SK-N-SH (cell line): ENCODE results near the gene PSD2. TPM values are rescaled to one million over a fixed set of nuclear protein-coding genes. Genes with fewer than 3 reads are reported as not detected.

Source experiments
- CTCF ChIA-PET: fragments of 300-600, 350-600 bp; formaldehyde crosslinking; extraction: SDS; loops from one replicate; lab custom pipeline; 2021; lab: Yijun Ruan, JAX
- POLR2A ChIA-PET: fragments of 350-600 bp; sonication (Branson Sonifier 250); formaldehyde crosslinking; extraction: SDS; loops from one replicate; lab custom pipeline; 2020; ENCODE audit warnings: antibody characterized with exemption, inconsistent platforms; lab: Yijun Ruan, JAX
- DNase-seq: peaks from one replicate; pipeline ENCODE4 v3.0.0; 2012
- H2AFZ ChIP-seq: fragments of 200-600 bp; sonication (generic); 2 replicates; pipeline ENCODE4 v1.8.1; 2016; ENCODE audit warnings: antibody characterized with exemption, mild to moderate bottlenecking, low read depth
- H3F3A ChIP-seq: fragments of 200-600 bp; sonication (generic); replicated peaks from 2 replicates; pipeline ENCODE3; 2016; ENCODE audit warnings: antibody characterized with exemption, mild to moderate bottlenecking; ENCODE audit not compliant: insufficient read depth
- H3K27ac ChIP-seq, 2 experiments: fragments of 200-500 bp in 1 of 2; fragments of 200-600 bp in 1 of 2; sonication (Bioruptor generic) in 1 of 2; sonication (generic), shearing (Covaris generic) in 1 of 2; 2 replicates each; pipeline versions ENCODE4 v1.5.1 to v1.6.1; 2014 to 2016; ENCODE audit warnings: low read depth in 2 of 2, inconsistent platforms in 1 of 2, low read length in 1 of 2, mild to moderate bottlenecking in 1 of 2, mixed read lengths in 1 of 2
- H3K27me3 ChIP-seq: fragments of 200-600 bp; sonication (generic), shearing (Covaris generic); 2 replicates; pipeline ENCODE4 v1.6.1; 2016; ENCODE audit warnings: mixed run types; ENCODE audit not compliant: insufficient read depth
- H3K36me3 ChIP-seq, 2 experiments: fragments of 200-500 bp in 1 of 2; fragments of 200-600 bp in 1 of 2; sonication (Bioruptor generic) in 1 of 2; sonication (generic) in 1 of 2; replicated peaks in 1 of 2; 2 replicates each; pipeline versions ENCODE3 to v1.5.1; 2014 to 2016; ENCODE audit warnings: low read length in 1 of 2, mild to moderate bottlenecking in 1 of 2; ENCODE audit not compliant: insufficient read depth in 2 of 2, control insufficient read depth in 1 of 2
- H3K4me1 ChIP-seq, 2 experiments: fragments of 200-500 bp in 1 of 2; fragments of 200-600 bp in 1 of 2; sonication (Bioruptor generic) in 1 of 2; sonication (generic), shearing (Covaris generic) in 1 of 2; 2 replicates each; pipeline versions ENCODE4 v1.5.1 to v1.6.1; 2014 to 2016; ENCODE audit warnings: low read depth in 1 of 2, low read length in 1 of 2, mixed run types in 1 of 2; ENCODE audit not compliant: insufficient read depth in 2 of 2, control insufficient read depth in 1 of 2
- H3K4me2 ChIP-seq: fragments of 200-600 bp; sonication (generic), shearing (Covaris generic); 2 replicates; pipeline ENCODE4 v1.6.1; 2017; ENCODE audit warnings: mixed run types
- H3K4me3 ChIP-seq, 2 experiments: fragments of 200-500 bp in 1 of 2; fragments of 200-600 bp in 1 of 2; sonication (Bioruptor generic) in 1 of 2; sonication (generic), shearing (Covaris generic) in 1 of 2; 2 replicates each; pipeline versions ENCODE4 v1.5.1 to v1.8.1; 2014 to 2016; ENCODE audit warnings: low read depth in 2 of 2, inconsistent platforms in 1 of 2, low read length in 1 of 2, mild to moderate bottlenecking in 1 of 2, mixed read lengths in 1 of 2, moderate library complexity in 1 of 2
- H3K79me2 ChIP-seq: fragments of 200-600 bp; sonication (generic); 2 replicates; pipeline ENCODE4 v1.8.1; 2017; ENCODE audit warnings: mild to moderate bottlenecking; ENCODE audit not compliant: insufficient read depth
- H3K9ac ChIP-seq: fragments of 200-600 bp; sonication (generic); 2 replicates; pipeline ENCODE4 v1.6.1; 2017; ENCODE audit warnings: mixed run types
- H3K9me2 ChIP-seq: fragments of 200-600 bp; sonication (generic); 2 replicates; pipeline ENCODE4 v1.6.1; 2017; ENCODE audit warnings: mixed run types
- H3K9me3 ChIP-seq: fragments of 200-600 bp; sonication (generic); 2 replicates; pipeline ENCODE4 v1.6.1; 2017; ENCODE audit warnings: mixed run types, mild to moderate bottlenecking, moderate library complexity
- H4K20me1 ChIP-seq: fragments of 200-600 bp; sonication (generic); 2 replicates; pipeline ENCODE4 v1.6.1; 2017; ENCODE audit warnings: mild to moderate bottlenecking, mixed run types; ENCODE audit not compliant: insufficient read depth
- CTCF ChIP-seq: fragments of 200-600 bp; sonication (generic); IDR thresholded peaks from 2 replicates; pipeline ENCODE4 v1.6.1; 2017; ENCODE audit warnings: antibody characterized with exemption, mild to moderate bottlenecking, moderate library complexity
- GATA2 ChIP-seq: sonication (generic); formaldehyde crosslinking; IDR thresholded peaks from 2 replicates; pipeline ENCODE4 v1.5.0; 2020; ENCODE audit warnings: mild to moderate bottlenecking, missing genetic modification reagents
- JUND ChIP-seq: IDR thresholded peaks from 2 replicates; pipeline ENCODE4 v1.4.0; 2012
- MXI1 ChIP-seq: IDR thresholded peaks from 2 replicates; pipeline ENCODE4 v1.6.1; 2012; ENCODE audit warnings: mild to moderate bottlenecking, low read depth, low read length, improper control_type of control experiment
- NFIC ChIP-seq: IDR thresholded peaks from 2 replicates; pipeline ENCODE4 v1.4.0; 2012; ENCODE audit warnings: borderline replicate concordance
- RAD21 ChIP-seq: IDR thresholded peaks from 2 replicates; pipeline ENCODE4 v1.6.1; 2012; ENCODE audit warnings: mild to moderate bottlenecking, low read length
- RCOR1 ChIP-seq: fragments of 150-350 bp; IDR thresholded peaks from 2 replicates; pipeline ENCODE4 v1.6.1; 2017; ENCODE audit warnings: antibody characterized with exemption, low read length
- REST ChIP-seq: IDR thresholded peaks from 2 replicates; pipeline ENCODE4 v1.6.1; 2012; ENCODE audit warnings: mild to moderate bottlenecking, low read depth, low read length, moderate library complexity
- RFX5 ChIP-seq: IDR thresholded peaks from 2 replicates; pipeline ENCODE4 v1.6.1; 2012; ENCODE audit warnings: mild to moderate bottlenecking, improper control_type of control experiment, low read length
- RXRA ChIP-seq: IDR thresholded peaks from 2 replicates; pipeline ENCODE4 v1.4.0; 2012; ENCODE audit warnings: low read depth, mild to moderate bottlenecking, borderline replicate concordance
- SIN3A ChIP-seq: IDR thresholded peaks from 2 replicates; pipeline ENCODE4 v1.6.1; 2012; ENCODE audit warnings: low read depth, mild to moderate bottlenecking, low read length, moderate library complexity, borderline replicate concordance
- TAF1 ChIP-seq: IDR thresholded peaks from 2 replicates; pipeline ENCODE4 v1.6.1; 2012; ENCODE audit warnings: low read depth, mild to moderate bottlenecking, low read length, moderate library complexity, borderline replicate concordance
- TEAD4 ChIP-seq: IDR thresholded peaks from 2 replicates; pipeline ENCODE4 v1.4.0; 2012; ENCODE audit warnings: mild to moderate bottlenecking, borderline replicate concordance; ENCODE audit not compliant: insufficient read depth
- USF2 ChIP-seq: fragments of 150-350 bp; IDR thresholded peaks from 2 replicates; pipeline ENCODE4 v1.6.1; 2017; ENCODE audit warnings: antibody characterized with exemption, low read length, low read depth, borderline replicate concordance
- YY1 ChIP-seq: IDR thresholded peaks from 2 replicates; pipeline ENCODE4 v1.4.0; 2012; ENCODE audit warnings: low read depth, mild to moderate bottlenecking
- WGBS: methylation state at CpG from one replicate; pipeline ENCODE4 v1.1.6; 2017; ENCODE audit warnings: low lambda C conversion rate; 5-methylcytosine and 5-hydroxymethylcytosine counted together
- polyA plus RNA-seq, 3 experiments: library from polyadenylated mRNA; depleted of rRNA; stranded (reverse); fragments of >200 nt; gene quantifications; 2 replicates each; pipeline ENCODE4 v1.2.3, GENCODE V29; 2012

PSD2 gene
- polyA plus RNA-seq, 1 of the 3 experiments (the other 2 are of a cell fraction): 0.15 TPM

GRCh38 chr5:139772089-139772791, 23.4 kb upstream of the PSD2 start:
- Histone ChIP-seq H3K36me3 (no peaks in the 10 kb centered on the region), H3F3A (no peaks in the 10 kb centered on the region), H3K4me1 (peaks cover 0 to 2% of the 10 kb centered on the region in 2 experiments; a peak in 1 of 4 replicates), H3K9ac (no peak overlapping the region), H3K27me3 (no peaks in the 10 kb centered on the region), H2AFZ (no peak overlapping the region), H3K9me2 (no peaks in the 10 kb centered on the region), H3K27ac (no peak overlapping the region), H3K4me2 (no peak overlapping the region), H4K20me1 (no peaks in the 10 kb centered on the region), H3K4me3 (no peak overlapping the region), H3K79me2 (no peaks in the 10 kb centered on the region), H3K9me3 (no peaks in the 10 kb centered on the region)
- WGBS: 86% methylated on average over 8 of the region's 8 CpGs
- POLR2A ChIA-PET: no interaction called here
- TF ChIP-seq RFX5: no peak
- TF ChIP-seq YY1: no peak
- TF ChIP-seq RAD21: no peak
- TF ChIP-seq TAF1: no peak
- TF ChIP-seq RXRA: no peak
- no peak for TF ChIP-seq GATA2 (CRISPR knock-in tag)
- no peak for TF ChIP-seq SIN3A
- no peak for TF ChIP-seq CTCF
- TF ChIP-seq MXI1: no peak
- no peak for TF ChIP-seq USF2
- no peak for TF ChIP-seq TEAD4
- no peak for TF ChIP-seq REST
- TF ChIP-seq JUND: no peak
- no peak for TF ChIP-seq NFIC
- TF ChIP-seq RCOR1: no peak
- DNase-seq: no peak
- CTCF ChIA-PET: interaction anchor here (0.6 to 23.1 kb wide), 8 partner anchors 15 to 197 kb away, joined by 3 to 627 read pairs (median 6); no protein-coding TSS in a partner anchor
